Common myeloid progenitor, CD34-positive (primary cell): ENCODE results near the gene TPX2.
A peak's percentile ranks its signal among the peaks of the same experiment; 100 is the strongest.

ENCODE experiments used
- CTCF ChIA-PET: fragments of 350-600 bp; sonication (Branson Sonifier 250); formaldehyde crosslinking; loops from one replicate; lab custom pipeline; 2021; ENCODE audit warnings: antibody characterized with exemption; lab: Charles Lee
- POLR2A ChIA-PET: fragments of 350-600 bp; sonication (Branson Sonifier 250); formaldehyde crosslinking; loops from one replicate; lab custom pipeline; 2021; ENCODE audit warnings: antibody characterized with exemption; lab: Charles Lee
- DNase-seq, 3 donors: peaks; one replicate each; pipeline versions ENCODE4 v3.0.0 to v3.0.0-alpha.2; 2013
- H3K27ac ChIP-seq, 2 experiments: 1 replicate in 1 of 2; 2 replicates in 1 of 2; pipeline ENCODE4 v1.7.0; 2013; ENCODE audit warnings: inconsistent platforms in 2 of 2, low read length in 2 of 2, mild to moderate bottlenecking in 2 of 2, low read depth in 1 of 2, moderate library complexity in 1 of 2; ENCODE audit not compliant: severe bottlenecking in 2 of 2, insufficient read depth in 1 of 2, poor library complexity in 1 of 2
- H3K27me3 ChIP-seq, 5 experiments: replicated peaks in 2 of 5; 1 replicate in 3 of 5; 2 replicates in 2 of 5; pipeline versions ENCODE4 v1.6.1 to v1.7.0; 2013; ENCODE audit warnings: low read length in 4 of 5, mild to moderate bottlenecking in 2 of 5, moderate library complexity in 2 of 5, inconsistent platforms in 1 of 5; ENCODE audit not compliant: insufficient read depth in 5 of 5, control insufficient read depth in 4 of 5
- H3K36me3 ChIP-seq, 4 experiments: 1 replicate in 2 of 4; 2 replicates in 2 of 4; pipeline versions ENCODE4 v1.6.1 to v1.7.0; 2013; ENCODE audit warnings: low read length in 3 of 4, control low read depth in 1 of 4, mild to moderate bottlenecking in 1 of 4; ENCODE audit not compliant: control insufficient read depth in 4 of 4, insufficient read depth in 4 of 4
- H3K4me1 ChIP-seq, 4 experiments: 1 replicate in 3 of 4; 2 replicates in 1 of 4; pipeline versions ENCODE4 v1.6.1 to v1.7.1; 2013; ENCODE audit warnings: low read length in 3 of 4, mild to moderate bottlenecking in 3 of 4, control low read depth in 1 of 4, inconsistent platforms in 1 of 4, moderate library complexity in 1 of 4; ENCODE audit not compliant: control insufficient read depth in 4 of 4, insufficient read depth in 4 of 4; ENCODE audit errors: control extremely low read depth in 1 of 4
- H3K4me3 ChIP-seq, 7 experiments: 1 replicate in 4 of 7; 2 replicates in 3 of 7; pipeline versions ENCODE4 v1.5.1 to v1.7.0; 2013; ENCODE audit warnings: mild to moderate bottlenecking in 7 of 7, low read length in 6 of 7, moderate library complexity in 6 of 7, inconsistent platforms in 2 of 7, low read depth in 2 of 7, control low read depth in 1 of 7; ENCODE audit not compliant: insufficient read depth in 4 of 7, control insufficient read depth in 1 of 7; ENCODE audit errors: extremely low read depth in 1 of 7
- H3K9me3 ChIP-seq, 5 experiments: 1 replicate in 4 of 5; 2 replicates in 1 of 5; pipeline versions ENCODE4 v1.6.1 to v1.7.1; 2013; ENCODE audit warnings: low read length in 4 of 5, mild to moderate bottlenecking in 2 of 5, inconsistent platforms in 1 of 5, low read depth in 1 of 5, moderate library complexity in 1 of 5; ENCODE audit not compliant: control insufficient read depth in 4 of 5, insufficient read depth in 2 of 5; ENCODE audit errors: control extremely low read depth in 1 of 5
- WGBS: methylation state at CpG from one replicate; pipeline ENCODE4 v1.1.5; 2013; ENCODE audit not compliant: insufficient coverage; 5-methylcytosine and 5-hydroxymethylcytosine counted together

The TPX2 gene

DNA sequence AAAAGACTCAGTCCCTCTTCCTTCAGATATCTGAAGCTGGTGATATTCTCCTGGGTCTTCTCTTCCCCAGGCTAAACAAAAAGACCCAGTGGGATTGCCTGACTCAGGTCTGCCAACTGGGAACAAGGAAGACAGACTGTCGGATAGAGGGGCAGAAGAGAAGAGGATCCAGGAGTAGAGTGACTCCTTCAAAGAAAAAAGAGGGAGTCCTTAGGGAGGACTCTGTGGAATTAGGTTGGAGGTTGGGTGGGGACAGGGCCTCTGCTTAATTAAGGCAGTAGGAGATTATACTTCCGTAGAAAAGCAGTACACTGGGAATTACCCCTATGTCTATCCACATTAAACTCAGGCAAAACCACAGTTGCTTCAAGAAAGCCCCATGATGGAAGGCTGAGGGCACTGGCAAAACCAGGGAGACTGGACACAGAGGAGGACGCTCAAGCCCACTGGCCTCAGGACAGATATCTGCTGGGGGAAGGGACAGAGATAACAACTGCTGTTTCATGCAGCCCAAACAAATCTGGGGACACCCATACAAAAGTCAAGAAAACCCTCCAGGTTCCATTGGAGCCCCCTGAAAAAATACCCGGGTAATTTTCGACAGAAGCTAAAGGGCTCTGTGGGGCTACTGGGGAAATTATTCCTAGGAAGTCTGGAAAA is 22.1 kb upstream of the TPX2 start:
- CTCF ChIA-PET, result interaction anchor here (1.0 to 8.9 kb wide), 5 partner anchors 13 to 155 kb away, joined by 3 to 280 read pairs (median 3); no protein-coding TSS in a partner anchor

GRCh38 chr20:31717478-31718201 is 21.4 kb upstream of the TPX2 start:
- 60% methylated on average over 2 of the region's 6 CpGs for WGBS
- DNase-seq, result peak in 2 of 3 donors; percentile 26 to 32
- H3K9me3 ChIP-seq, result no peaks in the 10 kb centered on the region
- H3K27me3 ChIP-seq, result no peaks in the 10 kb centered on the region
- peak overlapping the region in 1 of 2 experiments; percentile 63 for H3K27ac ChIP-seq
- H3K36me3 ChIP-seq, result peaks cover 5 to 52% (median 18%) of the 10 kb centered on the region in 4 experiments
- H3K4me1 ChIP-seq, result peaks cover 27 to 65% (median 49%) of the 10 kb centered on the region in 4 experiments
- H3K4me3 ChIP-seq, result peak overlapping the region in 1 of 7 experiments; percentile 7
- ChIA-PET POLR2A (interaction anchor here (0.6 kb wide), 1 partner anchor 44 kb away, joined by 5 read pairs; no protein-coding TSS in a partner anchor), CTCF (interaction anchor here (1.2 to 8.9 kb wide), 4 partner anchors 11 to 155 kb away, joined by 3 to 280 read pairs (median 38); no protein-coding TSS in a partner anchor)

More for the DNA sequence above, 22.1 kb upstream of the TPX2 start:
- Histone ChIP-seq H3K27me3 (no peaks in the 10 kb centered on the region), H3K4me1 (peaks cover 27 to 61% (median 47%) of the 10 kb centered on the region in 4 experiments), H3K4me3 (no peak overlapping the region), H3K36me3 (peaks cover 7 to 59% (median 21%) of the 10 kb centered on the region in 4 experiments), H3K9me3 (no peaks in the 10 kb centered on the region), H3K27ac (peak overlapping the region in 1 of 2 experiments; percentile 63)
- DNase-seq, result no peak
- POLR2A ChIA-PET, result interaction anchor here (0.6 to 0.7 kb wide), 2 partner anchors 18 to 54 kb away, joined by 3 to 4 read pairs; no protein-coding TSS in a partner anchor
- WGBS, result 92% methylated on average over 3 of the region's 5 CpGs

DNA sequence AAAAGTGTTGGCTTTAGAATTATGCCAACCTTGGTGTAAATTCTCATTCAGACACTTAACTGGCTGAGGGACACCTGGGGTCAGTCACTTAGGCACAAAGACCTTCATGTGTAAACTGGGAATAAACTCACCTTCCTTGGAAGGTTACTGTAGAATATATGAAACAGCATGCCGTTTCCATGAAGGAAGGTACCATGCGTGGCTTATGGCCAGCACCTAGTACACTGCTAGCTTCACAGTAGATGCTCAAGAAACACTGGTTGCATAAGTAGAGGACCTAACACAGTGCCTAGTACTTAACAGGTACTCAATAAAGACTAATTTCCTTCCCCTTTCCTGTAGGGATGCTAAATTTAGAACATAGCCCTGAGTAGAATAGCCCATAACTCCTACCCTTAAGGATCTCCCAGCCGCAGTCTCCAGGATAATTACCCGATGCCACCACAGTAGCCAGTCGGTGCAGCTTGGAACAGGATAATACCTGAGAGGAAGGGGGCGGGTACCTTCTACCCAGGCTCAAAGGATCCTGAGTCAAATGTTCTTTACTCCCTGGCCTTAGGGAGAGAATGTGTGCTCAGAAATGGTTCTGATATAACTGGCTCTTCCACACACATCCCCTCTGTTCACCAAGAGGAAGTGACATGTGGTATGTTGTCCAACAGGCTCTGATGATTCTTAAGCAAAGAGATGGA is 20.0 kb upstream of the TPX2 start:
- WGBS, result 63% methylated on average over 4 of the region's 6 CpGs
- H3K4me1 ChIP-seq, result peaks cover 27 to 66% (median 55%) of the 10 kb centered on the region in 4 experiments
- no peaks in the 10 kb centered on the region for H3K27me3 ChIP-seq
- POLR2A ChIA-PET, result interaction anchor here (1.0 kb wide), 1 partner anchor 44 kb away, joined by 4 read pairs; no protein-coding TSS in a partner anchor
- peak overlapping the region in 5 of 7 experiments; percentile 15 to 93 (median 88) for H3K4me3 ChIP-seq
- H3K27ac ChIP-seq, result peak overlapping the region in 1 of 2 experiments; percentile 98
- no peaks in the 10 kb centered on the region for H3K9me3 ChIP-seq
- peaks cover 3 to 38% (median 8%) of the 10 kb centered on the region in 4 experiments for H3K36me3 ChIP-seq
- CTCF ChIA-PET, result interaction anchor here (0.9 to 8.9 kb wide), 8 partner anchors 9 to 85 kb away, joined by 3 to 280 read pairs (median 8); no protein-coding TSS in a partner anchor
- peak in 1 of 3 donors; percentile 17 for DNase-seq

DNA sequence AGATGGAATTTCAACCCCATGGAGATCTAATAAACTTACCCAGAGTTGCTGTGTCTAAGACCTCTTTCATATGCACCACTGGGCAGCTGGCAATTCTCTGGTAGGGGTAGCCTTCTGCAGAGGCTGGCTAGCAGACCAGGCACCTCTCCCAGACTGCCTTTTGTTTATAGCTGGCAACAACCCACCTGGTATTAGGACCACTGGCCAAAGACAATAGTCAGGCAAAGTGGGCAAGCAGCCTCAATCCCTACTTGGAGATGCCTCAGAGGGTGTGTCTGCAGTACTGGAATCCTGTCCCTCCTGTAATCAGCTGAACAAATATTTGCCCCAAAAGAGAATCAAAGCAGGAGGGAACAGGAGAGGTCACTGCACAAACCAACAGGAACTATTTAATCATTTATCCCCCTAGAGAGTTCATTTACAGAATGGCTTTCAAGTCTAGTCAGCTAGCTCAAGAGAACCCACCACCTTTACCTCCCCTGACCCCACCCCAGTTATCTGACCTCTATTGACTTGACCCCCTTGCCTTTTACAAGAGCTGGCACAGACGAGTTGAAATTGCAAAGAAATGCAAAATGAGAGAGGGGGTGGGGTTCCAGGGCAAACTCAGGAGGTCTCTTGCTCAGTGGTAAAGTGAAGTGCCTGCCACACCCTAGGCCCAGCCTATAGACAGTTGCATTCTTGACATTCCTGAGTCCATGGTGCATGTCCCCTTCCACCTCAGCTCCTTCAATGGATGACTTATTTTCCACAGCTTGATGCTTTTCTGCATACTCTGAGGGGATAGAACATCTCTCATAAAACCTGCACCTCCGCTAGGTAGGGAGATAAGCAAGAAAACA is 19.2 kb upstream of the TPX2 start:
- H3K4me3 ChIP-seq, result peak overlapping the region in 6 of 7 experiments; percentile 30 to 93 (median 88)
- no CpG with 5 or more reads among the region's 2 CpGs for WGBS
- H3K4me1 ChIP-seq, result peaks cover 27 to 66% (median 55%) of the 10 kb centered on the region in 4 experiments
- H3K9me3 ChIP-seq, result no peaks in the 10 kb centered on the region
- H3K27me3 ChIP-seq, result no peaks in the 10 kb centered on the region
- CTCF ChIA-PET, result interaction anchor here (0.5 to 8.9 kb wide), 17 partner anchors 9 to 159 kb away, joined by 3 to 280 read pairs (median 5); no protein-coding TSS in a partner anchor
- POLR2A ChIA-PET, result interaction anchor here (1.0 kb wide), 1 partner anchor 45 kb away, joined by 4 read pairs; no protein-coding TSS in a partner anchor
- peak overlapping the region in 1 of 2 experiments; percentile 98 for H3K27ac ChIP-seq
- peaks cover 3 to 31% (median 6%) of the 10 kb centered on the region in 4 experiments for H3K36me3 ChIP-seq
- DNase-seq, result no peak

- ChIA-PET CTCF (interaction anchor here (0.5 to 8.9 kb wide), 20 partner anchors 8 to 160 kb away, joined by 3 to 280 read pairs (median 6); no protein-coding TSS in a partner anchor), POLR2A (interaction anchor here (0.9 to 3.6 kb wide), 2 partner anchors 45 to 52 kb away, joined by 4 to 15 read pairs; no protein-coding TSS in a partner anchor)
- peak overlapping the region; percentile 9 to 98 for H3K27ac ChIP-seq
- 21% methylated on average over 4 of the region's 7 CpGs for WGBS
- peak overlapping the region in 6 of 7 experiments; percentile 81 to 93 (median 88) for H3K4me3 ChIP-seq
- DNase-seq, result peak in 2 of 3 donors; percentile 40 to 51
- H3K4me1 ChIP-seq, result peaks cover 27 to 65% (median 55%) of the 10 kb centered on the region in 4 experiments
- no peaks in the 10 kb centered on the region for H3K27me3 ChIP-seq
- H3K36me3 ChIP-seq, result peaks cover 3 to 25% (median 4%) of the 10 kb centered on the region in 4 experiments
- no peaks in the 10 kb centered on the region for H3K9me3 ChIP-seq
Measured at GRCh38 chr20:31720486-31721407, 18.3 kb upstream of the TPX2 start.
